HG03175 (cell line): Measurements from ENCODE around the gene TUBB.
"Not testable (repeated sequence)": the region's sequence is repeated elsewhere in the genome, so short reads cannot be mapped to it uniquely, and the experiment has no call there.

Experiments
- ATAC-seq: cut with Tn5 transposase; IDR thresholded peaks from one replicate; pipeline ENCODE4 v1.9.1; 2021; ENCODE audit warnings: mild to moderate bottlenecking, moderate library complexity; ENCODE audit not compliant: unreplicated experiment

Gene TUBB

GRCh38 chr6:30738532-30738931 is 18.4 kb downstream of the TUBB start:
- no peak for ATAC-seq

- ATAC-seq, result no peak
These were observed 20.4 kb downstream of the TUBB start for GRCh38 chr6:30740540-30740870.

DNA sequence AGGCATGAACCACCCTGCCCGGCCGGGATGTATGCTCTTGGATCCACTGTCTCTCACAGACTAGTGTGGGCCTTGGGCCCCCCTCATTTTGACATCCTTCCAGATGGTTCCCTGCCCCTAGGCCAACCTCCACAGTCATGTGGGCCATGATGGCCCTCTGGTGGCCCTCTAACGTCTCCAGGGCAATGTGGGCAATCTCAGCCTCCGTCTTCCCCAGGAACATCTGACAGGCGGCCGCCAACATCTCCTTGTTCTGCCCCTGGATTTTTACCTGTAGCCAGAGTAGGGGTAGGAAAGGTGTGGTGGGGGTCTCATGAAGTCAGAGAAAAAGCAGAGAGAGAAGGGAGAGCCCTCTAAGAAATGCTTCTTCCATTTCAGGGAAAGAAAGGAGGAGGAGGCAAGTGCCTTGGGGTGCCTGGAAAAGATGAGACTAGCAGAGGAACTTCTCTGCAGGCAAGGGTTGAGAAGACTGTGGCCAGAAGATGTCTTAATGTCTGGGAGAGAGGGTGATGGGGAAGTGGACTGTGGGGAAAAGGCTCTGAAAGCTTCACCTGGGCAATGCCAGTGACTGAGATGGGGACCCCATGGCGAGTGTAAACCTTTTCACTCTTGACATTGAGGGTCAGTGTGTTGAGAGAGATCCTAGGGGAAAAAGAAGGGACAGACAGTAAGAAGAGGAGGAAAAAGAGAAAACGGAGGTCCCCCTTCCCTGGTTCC is 21.1 kb downstream of the TUBB start:
- ATAC-seq, result no peak

- no peak for ATAC-seq
These were observed 21.7 kb downstream of the TUBB start for GRCh38 chr6:30741789-30742315.

DNA sequence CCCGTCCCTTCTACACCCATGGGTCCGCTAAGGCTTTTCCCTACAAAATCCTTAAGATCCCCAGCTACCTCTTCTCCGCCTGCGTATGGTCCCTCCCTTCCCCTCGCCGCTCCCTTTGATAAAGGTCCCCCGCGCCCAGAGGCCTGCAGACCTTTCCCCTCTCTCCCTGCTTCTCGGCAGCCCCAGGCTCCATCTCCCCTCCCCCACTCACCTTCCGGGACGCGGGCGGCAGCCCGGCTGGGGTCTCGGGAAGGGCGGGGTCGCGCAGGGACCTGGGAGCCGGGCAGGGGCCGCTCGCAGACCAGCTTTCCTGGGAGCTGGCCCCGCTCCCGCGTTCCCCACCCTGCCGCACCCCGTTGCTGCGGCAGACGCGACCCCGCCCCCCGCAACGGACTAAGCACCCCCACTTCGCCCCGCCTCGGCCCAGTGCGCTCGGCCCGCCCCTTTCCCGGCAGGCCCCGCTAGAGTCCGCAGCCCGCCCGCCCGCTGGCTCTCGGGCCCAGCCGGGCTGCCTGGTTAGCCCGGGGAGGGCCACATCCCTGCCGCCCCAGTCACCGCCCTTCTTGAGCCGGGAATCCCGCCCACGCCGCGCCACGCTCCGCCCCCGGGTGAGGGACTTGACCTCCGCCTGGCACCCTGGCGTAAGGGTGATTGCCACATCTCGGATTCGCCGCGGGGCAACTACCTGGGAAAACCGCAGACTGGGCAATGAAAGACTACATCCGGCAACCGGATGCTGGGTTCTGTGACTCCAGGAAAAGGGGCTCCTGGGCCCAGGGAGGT is 22.4 kb downstream of the TUBB start, which contains the start of gene FLOT1:
TSS of gene FLOT1 (minus strand) at position 372 of the 783 bp plus-strand sequence. CDS start 498 bp downstream, outside the sequence.
- ATAC-seq, result peak; percentile 74

- ATAC-seq, result peak; percentile 24
These were observed 23.2 kb downstream of the TUBB start for GRCh38 chr6:30743099-30744053.

- ATAC-seq, result peak; percentile 36
These were observed 24.1 kb downstream of the TUBB start, which contains the start of gene IER3 for GRCh38 chr6:30744054-30744805. TSS of gene IER3 (minus strand) at chr6:30744547. CDS start at chr6:30744518, 29 bp downstream.

DNA sequence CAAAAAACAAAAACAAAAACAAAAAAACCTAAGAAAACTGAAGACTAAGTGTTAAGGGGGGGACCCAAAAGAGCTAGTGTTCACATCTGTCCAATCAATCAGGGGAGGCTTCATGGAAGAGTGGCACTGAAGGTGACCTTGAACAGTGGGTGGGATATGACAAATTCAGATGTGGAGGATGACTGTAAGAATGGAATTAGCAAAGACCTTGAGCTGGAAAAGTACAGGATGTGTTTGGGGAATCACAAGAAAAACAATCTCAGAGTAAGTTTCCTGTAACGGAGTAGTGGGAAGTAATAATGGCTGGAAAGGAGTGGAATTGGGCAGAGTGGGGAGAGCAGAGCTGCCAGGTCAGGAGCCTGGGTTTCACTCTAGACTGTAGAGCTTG is 27.1 kb downstream of the TUBB start:
- no peak for ATAC-seq

DNA sequence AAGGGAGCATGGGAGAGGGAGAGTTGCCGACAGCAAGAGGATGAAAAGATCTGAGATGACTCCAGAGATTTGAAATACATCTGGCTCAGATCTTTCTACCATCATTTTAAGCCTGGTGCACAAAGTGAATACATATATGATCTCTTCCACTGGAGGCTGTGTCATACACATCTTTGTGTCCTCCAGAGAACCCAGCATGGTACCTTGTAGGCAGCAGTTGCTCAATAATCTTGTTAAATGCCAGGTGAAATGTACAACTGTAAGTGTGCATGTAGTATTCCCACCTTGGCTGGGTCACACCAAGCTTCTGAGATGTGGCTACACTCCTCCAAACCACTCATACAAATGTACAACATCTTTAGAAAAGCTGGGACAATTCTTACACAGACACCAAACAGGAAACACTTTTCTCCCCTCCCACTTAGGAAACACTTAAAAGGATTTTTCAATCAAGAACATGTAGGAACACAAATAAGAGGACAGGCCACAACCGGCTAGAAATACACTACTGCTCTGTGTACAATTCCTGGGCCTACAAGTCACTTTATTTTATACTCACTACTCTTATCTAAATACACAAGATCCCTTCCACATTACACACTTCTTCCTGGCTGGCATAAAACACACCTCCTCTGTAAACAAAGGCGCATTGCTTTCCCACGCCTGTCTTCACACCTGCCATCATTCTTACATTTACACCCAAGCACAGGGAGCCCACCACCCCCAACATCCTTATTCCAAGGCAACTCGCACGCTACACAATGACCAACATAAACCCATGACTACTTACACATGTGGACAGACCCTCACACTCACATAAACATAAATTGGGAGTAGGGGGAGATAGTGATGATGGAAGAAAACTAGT is 28.0 kb downstream of the TUBB start:
- ATAC-seq, result no peak

- no peak for ATAC-seq
These were observed 28.8 kb downstream of the TUBB start for GRCh38 chr6:30748851-30749540.

- ATAC-seq, result no peak
These were observed 29.6 kb downstream of the TUBB start for GRCh38 chr6:30749554-30750378.

DNA sequence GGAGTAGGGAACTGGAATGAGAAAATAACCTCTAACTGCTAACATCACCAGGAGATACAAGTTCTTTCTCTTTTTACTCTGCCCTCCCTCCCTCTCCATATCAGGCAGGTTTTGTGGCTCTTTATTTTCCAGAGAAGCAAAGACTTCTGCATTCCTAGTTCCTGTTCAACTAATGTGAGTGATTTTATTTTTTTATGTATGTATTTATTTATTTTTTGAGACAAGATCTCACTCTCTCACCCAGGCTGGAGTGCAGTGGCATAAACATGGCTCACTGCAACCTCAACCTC is 30.2 kb downstream of the TUBB start:
- no peak for ATAC-seq

DNA sequence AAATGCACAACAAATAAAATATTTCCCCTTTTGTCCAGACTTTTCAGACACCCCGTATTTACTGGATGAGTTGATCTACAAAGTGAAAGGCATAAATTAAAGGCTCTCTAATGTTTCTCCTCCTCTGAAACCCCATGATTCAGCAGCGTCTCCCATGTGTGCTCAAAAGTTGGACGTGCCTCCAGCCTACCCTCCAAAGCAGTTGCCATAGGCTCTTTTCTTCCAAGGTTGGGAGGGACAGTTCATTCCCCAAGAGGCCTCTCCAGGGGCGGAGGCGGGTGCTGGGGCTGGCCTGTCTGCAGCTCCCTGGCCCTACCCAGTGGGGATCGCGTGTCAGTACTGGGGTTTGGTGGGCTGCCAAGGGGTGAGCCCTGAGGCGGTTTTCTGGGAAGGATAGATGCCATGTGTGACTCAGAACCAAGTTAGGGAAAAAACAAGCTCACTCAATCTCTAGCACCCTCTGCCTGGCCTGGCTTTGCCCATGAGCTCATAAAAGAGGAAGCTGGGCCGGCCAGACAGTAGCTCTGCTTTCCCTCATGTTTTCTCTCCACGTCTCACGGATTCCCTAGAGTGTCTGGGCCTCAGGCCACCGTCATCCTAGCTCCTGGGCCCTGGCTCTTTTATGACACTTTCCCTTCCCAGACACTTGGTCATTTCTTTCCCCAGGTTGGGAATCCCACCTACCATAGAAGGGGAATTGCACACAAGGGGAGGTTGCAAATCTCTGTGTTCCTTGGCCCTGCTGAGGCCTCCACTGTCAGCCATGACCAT is 32.2 kb downstream of the TUBB start:
- ATAC-seq, result no peak

GRCh38 chr6:30754631-30755030 is 34.5 kb downstream of the TUBB start:
- ATAC-seq, result no peak

- ATAC-seq, result not testable (repeated sequence)
These were observed 36.4 kb downstream of the TUBB start for GRCh38 chr6:30756405-30757003.

GRCh38 chr6:30757261-30757904 is 37.2 kb downstream of the TUBB start:
- ATAC-seq, result no peak
